Amygdala (tissue), 56 donors: ENCODE data around the gene IVL.

Experiments
- DNase-seq, 56 donors: peaks; one replicate each; lab custom pipeline; 2025; lab: John Stamatoyannopoulos, UW

The IVL gene

DNA sequence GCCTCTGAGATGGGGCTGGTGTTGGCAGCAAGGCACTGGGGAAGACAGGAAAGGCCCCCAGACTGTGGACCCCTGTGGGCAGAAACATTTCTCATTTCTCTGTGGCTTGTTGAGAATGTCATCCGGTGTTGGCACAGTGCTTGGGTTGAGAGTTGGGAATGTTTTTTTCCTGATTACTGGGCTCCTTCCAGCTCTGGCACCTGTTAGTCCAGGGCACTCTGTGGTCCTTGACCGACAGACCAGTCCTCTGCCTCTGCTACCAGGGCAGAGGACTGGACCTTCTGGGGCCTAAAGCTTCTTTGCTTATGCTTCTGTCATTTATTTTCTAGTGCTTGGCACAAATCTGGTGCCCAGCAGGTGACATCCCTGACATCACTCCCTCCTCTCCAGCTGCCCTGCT lies 33.8 kb downstream of the IVL start:
- DNase-seq: no peak

DNA sequence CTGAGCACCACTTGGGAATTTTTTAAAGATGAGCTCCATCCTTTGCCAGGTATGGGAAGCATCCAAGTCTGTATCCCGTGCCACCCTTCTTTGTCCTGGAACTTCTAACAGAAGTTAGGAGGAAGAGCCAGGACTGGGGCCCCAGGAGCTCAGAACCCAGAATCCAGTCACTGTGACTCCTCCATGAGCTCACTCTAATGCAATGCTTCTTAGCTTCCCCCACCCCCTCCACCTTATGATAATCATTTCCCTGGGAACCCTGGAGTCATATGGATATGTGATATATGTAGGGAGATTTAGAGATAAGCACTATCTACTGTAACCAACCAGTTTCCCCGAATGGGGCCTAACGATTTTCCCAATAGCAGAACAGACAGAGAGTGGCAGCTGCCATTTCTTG lies 37.9 kb downstream of the IVL start:
- DNase-seq: no peak

DNA sequence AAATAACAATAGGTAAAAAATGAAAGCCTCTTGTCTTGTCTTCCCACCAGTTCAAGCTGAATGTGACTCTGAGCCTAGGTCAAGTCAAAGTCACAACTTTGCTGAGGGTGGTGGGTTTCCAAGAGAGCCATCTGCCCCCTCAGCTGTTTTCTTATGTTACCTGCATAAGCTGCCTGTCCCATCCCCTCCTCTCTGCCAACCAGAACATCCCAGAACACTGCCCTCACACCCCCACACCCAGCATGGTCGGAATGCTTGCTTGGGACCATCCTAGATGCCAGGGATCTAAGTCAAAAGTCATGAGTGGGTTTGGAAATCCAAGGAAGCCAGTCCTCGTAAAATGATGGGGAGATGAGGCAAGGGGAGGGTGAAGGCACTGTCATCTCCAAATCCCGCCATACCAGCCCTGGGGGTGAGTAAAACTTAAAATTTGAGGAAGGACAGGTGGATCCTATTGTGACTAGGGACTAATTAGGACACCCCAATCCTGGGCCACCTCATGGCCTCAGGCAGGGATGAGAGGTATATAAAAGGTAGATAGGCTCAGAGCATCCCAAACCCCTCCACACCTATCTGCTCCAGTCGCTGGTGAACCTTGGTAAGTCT lies 38.4 kb downstream of the IVL start, which contains the start of gene SPRR5:
Gene SPRR5, plus strand, starts transcription at position 556 of the 606 bp plus-strand sequence. CDS start 1,349 bp downstream, outside the sequence.
- DNase-seq: no peak

DNA sequence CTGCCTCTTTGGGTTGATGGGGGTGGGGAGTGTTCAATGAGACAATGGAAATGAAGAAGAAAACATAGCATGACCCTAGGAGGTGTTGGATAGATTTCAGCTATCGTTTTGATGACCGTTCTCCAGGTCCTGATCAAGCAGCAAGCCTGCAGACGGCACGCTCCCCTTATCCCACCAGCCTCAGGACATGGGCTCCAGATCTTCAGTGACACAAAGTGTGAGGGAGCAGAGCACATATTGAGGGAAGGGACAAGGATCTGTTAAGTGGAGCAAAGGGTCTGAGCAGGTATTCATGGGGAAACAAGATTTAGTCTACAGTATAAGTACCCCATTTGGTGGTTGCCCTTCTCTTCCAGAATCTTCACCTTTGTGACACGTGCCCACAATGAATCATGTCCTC lies 43.4 kb downstream of the IVL start:
- no peak for DNase-seq

DNA sequence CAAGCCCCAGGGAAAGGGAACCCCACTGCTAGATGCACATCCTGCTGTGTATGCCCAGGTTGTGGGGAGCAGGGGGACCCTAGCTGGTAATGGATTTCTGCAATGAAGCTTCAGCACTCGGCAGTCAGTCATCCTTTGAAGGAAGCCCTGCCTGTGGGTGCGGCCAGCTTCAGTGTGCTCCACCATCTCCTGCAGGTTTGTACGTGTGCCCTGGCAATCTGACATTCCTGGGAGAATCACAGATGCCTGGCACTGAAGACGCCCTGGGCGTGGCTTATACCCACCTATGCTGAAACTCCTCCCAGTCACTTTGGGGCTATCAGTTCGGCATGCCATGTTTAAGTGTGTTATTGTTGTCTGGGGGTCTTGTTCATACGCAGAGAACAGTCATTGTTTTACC lies 45.4 kb downstream of the IVL start:
- no peak for DNase-seq

DNA sequence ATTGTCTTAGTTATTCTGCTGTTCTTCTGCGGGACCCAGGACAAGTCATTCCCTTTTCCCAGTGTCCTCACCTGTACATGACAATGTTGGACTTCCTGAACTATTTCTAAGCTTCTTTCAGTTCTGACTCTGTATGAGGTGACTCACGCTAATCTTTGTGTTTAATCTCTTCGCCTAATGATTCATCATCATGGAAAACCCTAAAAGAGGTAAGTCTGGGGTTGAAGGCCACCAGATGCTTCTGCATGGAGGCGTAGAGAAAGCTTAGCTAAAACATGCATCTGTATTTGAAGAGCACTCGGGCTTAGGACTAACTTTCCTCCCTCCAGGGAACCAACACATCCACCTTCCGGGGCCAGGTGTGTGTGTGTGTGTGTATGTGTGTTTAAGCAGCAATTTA lies 46.1 kb downstream of the IVL start:
- DNase-seq: no peak

DNA sequence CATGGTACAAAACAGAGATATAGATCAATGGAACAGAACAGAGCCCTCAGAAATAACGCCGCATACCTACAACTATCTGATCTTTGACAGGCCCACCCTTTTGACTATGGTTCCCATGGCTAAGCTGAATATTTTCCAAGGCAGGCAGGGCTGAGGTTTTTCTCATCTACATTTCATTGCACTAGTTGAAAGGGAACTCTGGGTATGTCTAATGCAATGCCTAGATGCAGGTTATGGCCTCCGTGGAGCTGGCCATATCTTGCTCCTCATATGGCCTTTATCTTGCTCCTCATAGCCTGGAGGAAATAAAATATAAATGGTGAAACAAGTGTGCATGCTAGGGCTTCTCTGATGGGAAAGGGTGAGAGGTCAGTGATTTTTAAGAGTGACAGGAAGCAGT lies 49.2 kb downstream of the IVL start:
- no peak for DNase-seq

DNA sequence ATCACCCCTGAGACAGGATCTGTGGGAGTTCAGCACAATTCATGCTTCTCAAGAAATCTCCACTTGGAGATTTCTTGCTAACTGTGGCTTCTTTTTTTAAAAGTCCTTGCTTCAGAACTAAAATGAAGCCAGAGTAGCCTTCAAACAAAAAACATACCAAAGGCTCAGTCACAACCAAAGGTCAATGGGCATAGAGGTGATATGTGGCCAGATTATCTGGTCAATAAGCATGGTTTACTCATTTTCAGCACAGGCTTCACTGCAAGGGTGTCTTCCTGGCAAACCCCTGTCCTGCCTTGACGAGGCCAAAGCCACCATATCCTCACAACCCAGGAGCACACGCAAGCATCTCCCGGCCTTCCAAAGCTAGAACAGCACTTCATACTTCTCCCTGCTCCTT lies 50.9 kb downstream of the IVL start:
- DNase-seq: no peak

DNA sequence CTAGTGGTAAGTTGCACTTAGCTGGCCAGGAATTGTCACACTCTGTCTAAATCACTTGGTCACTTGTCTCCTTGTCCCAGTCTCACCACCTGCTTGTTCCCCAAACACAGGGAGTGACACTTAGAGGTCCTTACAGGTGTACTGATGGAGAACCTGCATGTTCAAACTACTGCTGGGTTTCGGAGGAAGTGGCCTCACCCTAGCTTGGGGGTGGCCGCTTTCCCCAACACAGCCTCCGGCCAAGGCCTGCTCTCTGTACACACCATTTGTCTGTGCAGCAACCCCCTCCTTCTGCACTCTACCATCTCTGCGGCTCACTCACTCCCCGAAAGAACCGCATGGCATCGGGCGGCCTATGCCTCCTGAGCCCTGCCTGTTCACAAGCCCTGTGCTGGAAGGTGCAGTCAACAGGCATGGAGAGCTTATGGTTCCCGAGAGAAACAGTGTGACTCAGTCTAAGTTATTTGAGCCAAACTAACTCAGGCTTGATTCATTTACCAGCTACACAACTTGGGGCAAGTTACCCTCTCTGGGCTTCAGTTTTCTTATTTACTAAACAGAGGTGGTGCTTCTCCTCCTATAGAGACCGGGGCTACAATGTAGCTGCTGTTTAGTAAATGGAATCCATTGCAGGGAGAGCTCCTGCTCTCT lies 51.6 kb downstream of the IVL start:
- DNase-seq: no peak

DNA sequence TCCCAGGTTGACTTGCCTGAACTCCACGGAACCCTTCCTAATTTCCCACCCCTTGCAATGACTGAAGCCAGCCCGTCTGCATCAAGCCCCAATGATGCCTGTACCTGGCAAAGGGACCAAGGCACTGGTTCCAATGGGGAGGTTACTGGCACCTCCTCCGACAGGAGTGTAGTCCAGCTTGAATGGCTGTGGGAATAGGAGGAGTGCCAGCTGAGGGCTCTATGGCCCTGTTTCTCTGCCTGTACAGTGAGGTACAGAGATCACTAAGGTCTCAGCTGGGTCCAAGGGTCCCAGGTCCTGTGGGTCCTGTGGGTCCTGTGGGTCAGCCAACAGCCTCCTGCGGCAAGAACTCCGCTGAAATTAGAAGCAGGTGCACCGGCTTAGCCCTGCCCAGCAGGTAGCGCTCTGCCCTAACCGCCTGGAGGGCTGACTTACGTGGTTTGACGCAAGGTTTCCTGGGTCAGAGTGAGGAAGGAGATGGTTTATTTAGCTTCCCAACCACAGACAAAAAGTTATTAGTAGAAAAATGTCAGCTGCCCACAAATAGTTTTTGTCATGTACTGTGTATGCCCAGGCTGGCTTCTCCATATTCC lies 52.2 kb downstream of the IVL start:
- no peak for DNase-seq
